ENCODE results near the gene KCNK2. TPM values are rescaled to one million over a fixed set of nuclear protein-coding genes. Genes with fewer than 3 reads are reported as not detected.

Gene KCNK2
- total RNA-seq, 1 experiment from 2014 or later = 0.44 TPM

DNA sequence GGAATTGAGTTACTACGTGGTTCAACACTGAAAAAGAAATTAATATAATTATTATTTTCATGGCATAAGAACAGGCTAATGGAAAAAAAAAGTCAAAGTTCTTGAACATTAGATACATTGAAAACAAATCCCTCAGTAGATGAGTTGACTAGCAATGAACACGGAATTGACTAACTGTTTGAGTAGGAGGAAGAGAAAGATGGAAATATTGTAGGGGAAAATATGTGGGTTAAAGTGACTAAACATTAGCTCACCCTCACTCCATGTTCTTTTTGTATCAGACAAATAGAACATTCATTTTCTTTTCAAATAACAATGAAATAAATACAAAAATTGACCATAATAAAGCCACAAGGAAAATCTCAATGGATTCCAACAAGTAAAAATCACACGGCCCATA lies 84.3 kb downstream of the KCNK2 start:
- Histone ChIP-seq H2BK120ac (ENCODE audit: low read depth, low read length, poor library complexity, severe bottlenecking) (no peak overlapping the region), H3K14ac (ENCODE audit: insufficient read depth, low read length) (no peak overlapping the region), H4K91ac (ENCODE audit: insufficient read length, low read depth, low read length) (no peak overlapping the region), H2AK5ac (ENCODE audit: insufficient read length, low read length) (no peak overlapping the region), H2BK12ac (ENCODE audit: insufficient read length, low read depth, low read length) (no peak overlapping the region), H3K9ac (ENCODE audit: extremely low read depth, insufficient read length, low read length) (no peak overlapping the region), H3K18ac (ENCODE audit: insufficient read length, low read depth, low read length) (no peak overlapping the region), H3T11ph (ENCODE audit: low read length) (no peak overlapping the region), H3K56ac (ENCODE audit: insufficient read length, low read depth, low read length) (no peak overlapping the region), H2BK5ac (ENCODE audit: insufficient read length, low read length) (no peak overlapping the region), H2AFZ (ENCODE audit: low read length) (no peak overlapping the region), H3K4me2 (ENCODE audit: insufficient read depth, insufficient read length, low read length) (no peak overlapping the region), H3K23ac (ENCODE audit: insufficient read length, low read depth, low read length) (no peak overlapping the region), H3K23me2 (ENCODE audit: insufficient read length, low read depth, low read length, poor library complexity, severe bottlenecking) (no peaks in the 10 kb centered on the region), H3K27ac (ENCODE audit: insufficient read length, low read depth, low read length) (no peak overlapping the region), H2BK15ac (ENCODE audit: low read depth, low read length) (no peak overlapping the region), H3K79me2 (ENCODE audit: insufficient read depth, low read length) (no peaks in the 10 kb centered on the region), H2BK20ac (ENCODE audit: low read depth, low read length, poor library complexity, severe bottlenecking) (no peak overlapping the region), H3K4me1 (ENCODE audit: insufficient read depth, low read length) (no peaks in the 10 kb centered on the region), H4K20me1 (ENCODE audit: control insufficient read depth, insufficient read depth, insufficient read length) (no peaks in the 10 kb centered on the region), H3K4ac (ENCODE audit: low read depth, low read length) (no peak overlapping the region), H3K27me3 (ENCODE audit: insufficient read depth, low read length) (no peaks in the 10 kb centered on the region), H3K9me3 (ENCODE audit: control insufficient read depth, low read depth, low read length) (no peaks in the 10 kb centered on the region), H4K5ac (ENCODE audit: insufficient read length, low read depth, low read length) (no peak overlapping the region), H4K8ac (replicated peaks; ENCODE audit: insufficient read length, low read depth, low read length) (no peak overlapping the region), H3K79me1 (ENCODE audit: insufficient read depth, low read depth, low read length, poor library complexity, severe bottlenecking) (no peaks in the 10 kb centered on the region)
- TF ChIP-seq, protein P1, sequence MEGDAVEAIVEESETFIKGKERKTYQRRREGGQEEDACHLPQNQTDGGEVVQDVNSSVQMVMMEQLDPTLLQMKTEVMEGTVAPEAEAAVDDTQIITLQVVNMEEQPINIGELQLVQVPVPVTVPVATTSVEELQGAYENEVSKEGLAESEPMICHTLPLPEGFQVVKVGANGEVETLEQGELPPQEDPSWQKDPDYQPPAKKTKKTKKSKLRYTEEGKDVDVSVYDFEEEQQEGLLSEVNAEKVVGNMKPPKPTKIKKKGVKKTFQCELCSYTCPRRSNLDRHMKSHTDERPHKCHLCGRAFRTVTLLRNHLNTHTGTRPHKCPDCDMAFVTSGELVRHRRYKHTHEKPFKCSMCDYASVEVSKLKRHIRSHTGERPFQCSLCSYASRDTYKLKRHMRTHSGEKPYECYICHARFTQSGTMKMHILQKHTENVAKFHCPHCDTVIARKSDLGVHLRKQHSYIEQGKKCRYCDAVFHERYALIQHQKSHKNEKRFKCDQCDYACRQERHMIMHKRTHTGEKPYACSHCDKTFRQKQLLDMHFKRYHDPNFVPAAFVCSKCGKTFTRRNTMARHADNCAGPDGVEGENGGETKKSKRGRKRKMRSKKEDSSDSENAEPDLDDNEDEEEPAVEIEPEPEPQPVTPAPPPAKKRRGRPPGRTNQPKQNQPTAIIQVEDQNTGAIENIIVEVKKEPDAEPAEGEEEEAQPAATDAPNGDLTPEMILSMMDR (conservative IDR thresholded peaks at IDR 0.05) = no peak
- no peaks in the 10 kb centered on the region for H3K36me3 Mint-ChIP-seq (ENCODE audit: insufficient read depth in 1 of 3, low read depth in 3 of 3)
- no CpG with 5 or more reads among the region's 3 CpGs for WGBS (ENCODE audit: extremely low coverage, insufficient read length, low lambda C conversion rate)
- peaks cover 3 to 4% of the 10 kb centered on the region in 2 experiments; a peak in 3 of 5 replicates for H3K9me3 Mint-ChIP-seq
- no peak overlapping the region for H3K4me3 Mint-ChIP-seq
- no peaks in the 10 kb centered on the region for H3K4me1 Mint-ChIP-seq
- no peak for DNase-seq
- H3K27me3 Mint-ChIP-seq (ENCODE audit: low read depth) = no peaks in the 10 kb centered on the region
- H3K27ac Mint-ChIP-seq = no peak overlapping the region
